ENCODE results near the gene LY86.
A peak's percentile ranks its signal among the peaks of the same experiment; 100 is the strongest.
"Not testable (repeated sequence)": the region's sequence is repeated elsewhere in the genome, so short reads cannot be mapped to it uniquely, and the experiment has no call there.

The LY86 gene

DNA sequence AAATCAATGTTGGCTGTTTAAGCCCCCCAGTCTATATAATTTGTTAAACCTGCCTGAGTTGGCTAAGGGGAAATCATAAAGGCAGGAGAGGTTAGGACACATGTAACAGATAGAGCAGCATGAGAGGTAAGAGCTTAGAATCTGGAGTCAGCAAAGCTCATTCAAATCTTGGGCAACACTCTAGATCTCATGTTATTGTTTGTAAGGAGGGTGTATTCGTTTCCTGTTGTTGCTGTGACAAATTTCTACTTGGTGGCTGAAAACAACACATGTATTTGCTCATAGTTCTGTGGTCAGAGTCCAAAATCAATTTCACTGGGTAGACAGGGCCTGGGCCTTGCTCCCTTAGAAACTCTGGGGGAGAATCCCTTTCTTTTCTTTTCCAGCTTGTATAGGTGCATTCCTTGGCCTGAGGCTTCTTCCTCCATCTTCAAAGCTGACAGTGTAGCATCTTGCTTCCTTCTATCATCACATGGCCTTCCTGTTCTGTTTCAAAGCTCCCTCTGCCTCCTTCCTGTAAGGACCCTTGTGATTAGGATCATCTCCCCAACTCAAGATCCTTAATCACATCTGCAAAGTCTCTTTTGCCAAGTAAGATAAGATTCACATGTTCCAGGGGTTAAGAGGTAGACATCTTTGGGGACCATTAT, 4.4 kb downstream of the LY86 start:
- DNase-seq (ENCODE audit: low read depth, low spot score), result no peak
- no peak overlapping the region for H3K4me3 ChIP-seq (ENCODE audit: low read length)

DNA sequence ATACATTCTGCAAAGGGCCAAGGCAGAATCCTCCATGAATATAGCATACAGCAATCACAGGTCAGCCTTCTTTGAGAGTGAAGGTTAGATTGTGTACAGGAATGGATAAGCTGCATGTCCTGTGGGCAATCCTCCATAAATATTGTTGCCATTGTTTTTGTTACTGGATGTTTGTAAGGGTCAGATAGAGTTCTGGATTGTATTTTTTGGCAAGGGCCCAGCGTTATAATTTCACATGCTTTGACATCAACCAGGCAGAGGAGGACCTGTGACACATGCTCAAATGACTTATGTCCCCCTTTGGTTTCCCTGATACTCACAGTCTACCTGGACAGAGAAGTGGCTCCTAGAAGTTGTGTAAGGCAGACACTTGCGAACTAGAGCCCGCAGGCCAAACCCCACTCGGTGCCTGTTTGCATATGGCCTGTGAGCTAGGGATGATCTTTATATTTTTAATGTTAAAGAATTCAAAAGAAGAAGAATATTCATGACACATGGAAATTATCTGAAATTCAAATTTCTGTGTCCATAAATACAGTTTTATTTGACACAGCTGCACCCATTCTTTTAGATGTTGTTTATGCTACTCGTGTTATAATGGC, 5.4 kb downstream of the LY86 start:
- H3K4me3 ChIP-seq (ENCODE audit: low read length), result no peak overlapping the region
- no peak for DNase-seq (ENCODE audit: low read depth, low spot score)

DNA sequence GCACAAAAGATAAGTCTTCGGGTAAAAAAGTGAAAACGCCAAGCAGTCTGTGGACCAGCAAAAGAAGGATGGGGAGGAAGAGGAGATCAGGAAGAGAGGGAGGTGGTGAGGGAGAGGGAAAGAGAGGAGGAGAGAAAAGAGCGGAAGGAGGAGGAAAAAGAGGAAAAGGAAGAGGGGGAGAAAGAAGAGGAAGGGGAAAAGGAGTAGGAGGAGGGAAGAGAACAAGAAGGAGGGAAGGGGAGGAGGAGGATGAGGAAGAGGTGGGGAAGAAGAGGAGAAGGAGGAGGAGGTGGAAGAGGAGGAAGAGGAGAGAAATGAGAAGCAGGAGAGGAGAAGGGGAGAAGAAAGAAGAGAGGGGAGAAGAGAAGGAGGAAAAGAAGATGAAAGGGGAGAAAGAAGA, 6.5 kb downstream of the LY86 start:
- H3K4me3 ChIP-seq (ENCODE audit: low read length), result no peak overlapping the region
- no peak for DNase-seq (ENCODE audit: low read depth, low spot score)

DNA sequence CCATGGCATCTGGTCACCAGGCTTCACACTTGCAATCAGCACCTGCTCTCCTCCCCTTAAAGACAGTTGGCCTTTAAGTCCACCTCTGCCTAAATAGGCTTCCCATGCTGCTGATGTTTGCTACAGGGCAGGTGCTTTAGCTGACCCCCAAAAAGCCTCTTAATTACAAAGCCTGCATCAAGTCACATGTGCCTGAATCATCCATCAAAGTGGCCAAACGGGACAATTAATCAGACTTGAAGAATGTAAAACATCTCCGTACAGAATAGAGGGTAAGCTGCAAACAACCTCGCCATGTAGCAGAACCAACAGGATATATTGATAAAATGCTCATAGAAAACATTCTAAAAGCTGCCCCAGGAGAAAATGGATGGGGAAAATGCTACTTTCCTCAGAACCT, 7.4 kb downstream of the LY86 start:
- no peak overlapping the region for H3K4me3 ChIP-seq (ENCODE audit: low read length)
- DNase-seq (ENCODE audit: low read depth, low spot score), result no peak

DNA sequence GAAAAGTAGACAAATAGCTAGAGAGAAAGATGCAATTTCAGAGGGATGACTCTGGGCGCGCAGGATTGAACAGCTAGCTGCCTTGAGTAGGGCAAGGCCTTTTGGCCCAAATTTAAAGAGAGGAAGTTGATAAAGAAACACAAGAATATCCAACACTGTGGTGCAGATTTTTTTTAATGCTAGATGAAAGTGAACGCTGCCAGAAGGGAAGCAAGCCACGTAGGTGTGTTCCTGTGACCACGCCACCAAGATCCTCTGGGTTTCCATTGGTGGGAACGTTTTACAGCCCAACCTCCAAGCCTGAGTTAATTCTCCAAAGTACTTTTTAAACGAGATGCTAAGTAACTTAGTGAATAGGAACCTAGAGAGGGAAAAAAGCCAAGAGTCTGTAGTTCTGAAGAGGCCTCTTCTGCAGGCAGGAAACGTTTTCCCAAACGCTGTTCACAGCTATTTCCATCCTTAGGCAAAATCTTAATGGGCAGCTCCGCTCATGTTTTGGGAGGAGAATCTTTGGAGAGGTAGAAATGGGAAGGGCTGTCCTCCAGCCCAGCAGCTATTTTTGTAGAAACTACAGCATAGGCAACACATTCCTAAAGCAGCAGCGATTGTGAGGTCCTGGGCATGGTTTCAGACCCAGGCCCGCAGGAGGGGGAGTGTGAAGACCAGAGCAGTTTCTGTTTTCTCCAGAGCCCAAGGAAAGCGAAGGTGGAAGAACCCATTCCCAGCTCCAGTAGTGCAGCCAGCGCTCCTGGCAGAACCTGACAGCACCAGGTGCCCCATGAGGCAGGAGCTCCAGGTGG, 8.2 kb downstream of the LY86 start:
- no peak for DNase-seq (ENCODE audit: low read depth, low spot score)
- H3K4me3 ChIP-seq (ENCODE audit: low read length), result no peak overlapping the region

DNA sequence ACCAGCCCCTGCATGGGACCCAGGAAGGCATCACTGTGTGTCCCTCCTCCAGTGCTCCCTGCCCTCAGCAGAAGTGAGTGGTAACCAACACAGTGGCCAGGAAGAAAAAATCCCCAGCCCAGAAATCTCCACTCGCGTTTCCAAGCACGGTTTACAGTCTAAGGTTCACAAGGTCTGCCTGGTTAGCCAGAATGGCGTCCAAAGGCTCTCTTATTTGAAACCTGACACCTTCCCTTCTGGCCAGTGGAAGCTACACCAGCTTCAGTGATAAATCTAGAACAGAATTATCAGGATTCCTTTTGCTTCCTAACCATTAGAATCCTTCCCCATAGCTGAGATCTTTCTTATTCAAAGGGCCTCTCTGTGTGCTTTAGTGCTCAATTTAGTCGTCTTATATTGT, 9.2 kb downstream of the LY86 start:
- DNase-seq (ENCODE audit: low read depth, low spot score), result no peak
- no peak overlapping the region for H3K4me3 ChIP-seq (ENCODE audit: low read length)

DNA sequence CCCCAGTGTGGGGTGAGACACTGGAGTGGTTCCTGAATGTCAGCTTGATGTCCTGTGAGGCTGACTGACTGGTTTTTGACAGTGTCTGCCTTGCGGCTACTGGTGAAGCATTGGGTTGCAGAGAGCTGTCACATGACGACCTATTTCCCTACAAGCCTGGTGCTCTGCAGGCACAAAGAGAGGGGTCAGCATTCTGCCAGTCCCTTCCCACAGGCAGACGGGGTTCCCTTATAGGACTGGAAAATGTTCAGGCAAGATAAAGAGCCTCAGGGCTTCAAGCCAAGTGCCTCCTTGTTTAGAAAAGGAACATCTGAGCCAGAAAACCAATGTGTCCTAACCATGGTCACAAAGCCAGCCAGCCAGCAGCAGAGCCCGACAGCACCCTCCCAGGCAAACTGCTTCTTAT, 11.0 kb downstream of the LY86 start:
- no peak for DNase-seq (ENCODE audit: low read depth, low spot score)
- H3K4me3 ChIP-seq (ENCODE audit: low read length), result no peak overlapping the region

DNA sequence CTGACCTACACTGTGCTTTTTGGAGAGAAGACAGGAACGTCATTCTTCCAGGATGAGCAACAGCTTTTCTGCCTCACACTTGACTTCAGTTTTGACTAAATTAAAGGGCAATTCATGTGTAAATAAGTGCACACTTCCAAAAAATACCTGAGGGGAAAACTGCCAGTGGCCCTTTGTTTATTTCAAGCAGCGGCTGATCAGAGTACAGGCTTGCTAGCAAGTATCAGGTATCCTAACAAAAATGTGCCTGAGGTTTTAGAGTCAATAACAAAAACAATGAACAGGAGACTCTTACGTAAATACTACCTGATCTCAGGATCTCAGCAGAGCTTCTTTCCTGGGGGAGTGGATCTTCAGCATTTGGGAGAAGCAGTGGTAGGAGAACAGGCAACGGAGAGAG, 12.4 kb downstream of the LY86 start:
- DNase-seq (ENCODE audit: low read depth, low spot score), result no peak
- H3K4me3 ChIP-seq (ENCODE audit: low read length), result no peak overlapping the region

DNA sequence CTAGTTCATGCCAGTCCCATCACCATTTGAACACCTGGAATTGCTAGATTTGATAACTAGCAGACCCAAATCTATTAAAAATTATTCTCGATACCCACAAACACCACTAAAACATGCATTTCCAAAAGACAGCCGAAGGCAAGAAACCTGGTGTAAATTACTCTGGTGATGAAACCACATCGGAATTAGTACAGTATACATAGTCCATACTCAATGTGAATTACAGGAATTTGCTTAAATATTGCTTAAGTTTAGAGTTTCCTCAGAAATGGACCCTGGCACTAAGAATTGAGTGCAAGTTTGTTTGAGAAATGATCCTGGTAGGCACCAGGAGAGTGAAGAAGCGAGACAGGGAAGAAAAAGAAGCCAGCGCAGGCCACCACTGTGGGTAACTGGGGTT, 13.7 kb downstream of the LY86 start:
- DNase-seq (ENCODE audit: low read depth, low spot score), result no peak

DNA sequence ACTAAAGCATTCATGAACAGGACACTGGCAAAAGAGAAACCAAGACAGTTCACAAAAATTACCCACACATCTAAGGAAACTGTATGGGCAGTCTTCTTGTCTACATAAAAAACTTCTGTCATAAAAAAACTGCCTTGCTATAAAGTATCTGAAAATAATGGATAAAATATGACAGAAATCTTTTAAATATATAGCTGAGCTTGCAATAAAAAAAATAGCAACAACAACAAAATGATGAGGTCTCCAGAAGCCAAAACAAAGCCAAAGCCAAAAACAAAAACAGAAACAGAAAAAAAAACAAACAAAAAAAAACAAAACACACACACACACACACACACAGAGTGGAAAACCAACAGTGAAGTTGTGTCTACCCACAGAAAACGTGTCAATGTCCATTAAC, 14.8 kb downstream of the LY86 start:
- no peak overlapping the region for H3K4me3 ChIP-seq (ENCODE audit: low read length)
- DNase-seq (ENCODE audit: low read depth, low spot score), result no peak

More for the DNA sequence above, 13.7 kb downstream of the LY86 start:
- H3K4me3 ChIP-seq (ENCODE audit: low read length), result no peak overlapping the region

DNA sequence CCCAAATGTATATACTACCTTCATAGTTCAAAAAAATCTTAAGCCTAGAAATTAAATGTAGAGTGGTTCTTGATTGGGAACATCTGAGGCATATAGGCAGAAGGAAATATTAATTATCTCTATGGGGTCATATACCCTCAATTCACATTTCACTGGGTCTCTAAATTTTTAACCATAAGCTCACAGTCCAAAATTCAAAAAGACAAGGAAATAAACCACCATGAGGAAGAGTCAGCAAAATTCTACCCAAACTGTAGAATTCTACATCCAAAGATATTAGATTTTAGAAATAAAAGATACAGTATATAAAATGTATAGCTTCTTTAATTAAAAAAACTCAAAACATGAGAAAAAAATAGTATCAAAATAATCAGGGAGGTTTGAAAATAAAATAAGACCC, 15.5 kb downstream of the LY86 start:
- no peak for DNase-seq (ENCODE audit: low read depth, low spot score)
- H3K4me3 ChIP-seq (ENCODE audit: low read length), result no peak overlapping the region

DNA sequence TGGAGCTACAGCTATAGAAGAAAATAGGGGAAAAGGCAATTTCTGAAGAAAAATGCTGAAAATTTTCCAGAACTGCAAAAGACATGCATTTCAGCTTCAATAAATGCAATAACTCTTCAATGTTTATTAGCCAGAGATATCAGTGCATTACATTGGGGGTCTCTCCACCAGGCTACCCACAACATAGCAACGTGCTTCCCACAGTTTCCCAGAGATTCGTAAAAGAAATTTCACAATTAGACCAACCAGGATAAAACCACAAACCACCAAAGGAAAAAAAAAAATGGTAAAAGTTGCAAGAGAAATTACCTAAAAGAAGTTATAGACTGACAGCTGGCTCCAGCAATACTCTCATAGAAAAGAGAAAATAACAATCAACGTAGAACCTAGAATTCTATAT, 16.0 kb downstream of the LY86 start:
- peak; percentile 31 for DNase-seq (ENCODE audit: low read depth, low spot score)
- H3K4me3 ChIP-seq (ENCODE audit: low read length), result no peak overlapping the region

DNA sequence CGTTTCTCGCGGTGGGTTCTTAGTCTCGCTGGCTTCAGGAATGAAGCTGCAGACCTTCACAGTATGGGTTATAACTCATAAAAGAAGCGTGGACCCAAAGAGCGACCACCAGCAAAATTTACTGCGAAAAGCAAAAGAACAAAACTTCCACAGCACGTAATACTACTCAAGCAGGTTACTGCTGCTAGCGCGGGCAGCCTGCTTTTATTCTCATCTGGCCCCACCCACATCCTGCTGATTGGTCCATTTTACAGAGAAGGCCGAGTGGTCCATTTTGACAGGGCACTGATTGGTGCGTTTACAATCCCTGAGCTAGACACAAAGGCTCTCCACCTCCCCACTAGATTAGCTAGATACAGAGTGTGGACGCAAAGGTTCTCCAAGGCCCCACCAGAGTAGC, 17.4 kb downstream of the LY86 start:
- H3K4me3 ChIP-seq (ENCODE audit: low read length), result no peak overlapping the region
- no peak for DNase-seq (ENCODE audit: low read depth, low spot score)

DNA sequence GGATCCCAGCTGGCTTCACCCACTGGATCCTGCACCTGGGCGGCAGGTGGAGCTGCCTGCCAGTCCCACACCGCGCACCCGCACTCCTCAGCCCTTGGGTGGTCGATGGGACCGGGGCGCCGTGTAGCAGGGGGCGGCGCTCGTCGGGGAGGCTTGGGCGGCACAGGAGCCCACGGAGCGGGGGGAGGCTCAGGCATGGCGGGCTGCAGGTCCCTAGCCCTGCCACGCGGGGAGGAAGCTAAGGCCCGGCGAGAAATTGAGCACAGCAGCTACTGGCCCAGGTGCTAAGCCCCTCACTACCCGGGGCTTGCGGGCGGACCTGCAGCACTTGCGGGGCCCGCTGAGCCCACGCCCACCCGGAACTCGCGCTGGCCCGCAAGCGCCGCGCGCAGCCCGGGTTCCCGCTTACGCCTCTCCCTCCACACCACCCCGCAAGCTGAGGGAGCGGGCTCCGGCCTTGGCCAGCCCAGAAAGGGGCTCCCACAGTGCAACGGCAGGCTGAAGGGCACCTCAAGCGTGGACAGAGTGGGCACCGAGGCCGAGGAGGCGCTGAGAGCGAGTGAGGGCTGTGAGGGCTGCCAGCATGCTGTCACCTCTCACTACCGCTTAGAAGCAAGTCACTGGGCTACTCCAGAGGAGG, 18.0 kb downstream of the LY86 start:
- not testable (repeated sequence) for DNase-seq (ENCODE audit: low read depth, low spot score); H3K4me3 ChIP-seq (ENCODE audit: low read length)

DNA sequence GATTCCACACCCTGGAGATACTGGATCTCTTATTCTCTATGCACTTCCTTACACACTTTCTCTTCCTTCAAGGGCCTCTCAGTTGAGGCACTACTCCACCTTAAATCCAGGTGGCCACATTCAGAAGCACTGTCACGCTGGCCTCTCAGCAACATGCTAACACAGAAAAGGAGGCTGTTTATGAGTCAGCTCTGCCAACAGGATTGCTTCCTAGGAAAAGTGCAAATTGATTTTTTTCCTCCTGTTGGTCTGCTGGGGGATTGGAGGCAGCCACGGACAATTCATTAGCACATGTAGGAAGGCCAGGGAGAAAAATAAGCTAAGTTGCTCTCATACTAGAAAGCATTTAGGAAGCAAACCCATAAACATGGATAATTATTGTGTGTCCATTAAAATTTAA, 20.9 kb downstream of the LY86 start:
- H3K4me3 ChIP-seq (ENCODE audit: low read length), result no peak overlapping the region
- DNase-seq (ENCODE audit: low read depth, low spot score), result no peak

DNA sequence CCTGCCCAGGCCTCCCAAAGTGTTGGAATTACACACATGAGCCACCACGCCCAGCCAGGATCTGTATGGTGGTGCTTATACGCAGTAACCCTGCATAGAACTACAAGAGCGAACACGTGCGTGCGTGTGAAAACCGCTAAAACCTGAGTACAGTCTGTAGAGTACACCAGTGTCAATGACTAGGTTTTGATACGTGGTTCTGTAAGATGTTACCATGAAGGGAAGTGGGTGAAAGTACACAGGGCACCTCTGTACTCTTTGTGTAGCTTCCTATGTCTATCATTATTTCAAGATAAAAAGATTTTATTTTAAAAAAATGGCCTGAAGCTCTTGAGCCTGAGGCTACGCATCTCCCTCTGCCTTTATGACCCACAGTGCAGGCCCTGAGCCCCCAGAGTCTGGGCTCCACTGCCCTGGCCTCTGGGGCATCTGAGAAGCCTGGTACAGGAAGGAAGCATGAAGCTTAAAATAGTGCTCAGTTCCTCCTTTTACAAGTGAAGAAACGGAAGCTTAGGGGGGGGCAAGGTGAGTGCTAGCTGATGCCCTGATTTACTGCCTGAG, 21.6 kb downstream of the LY86 start:
- DNase-seq (ENCODE audit: low read depth, low spot score), result peak; percentile 39
- H3K4me3 ChIP-seq (ENCODE audit: low read length), result no peak overlapping the region

DNA sequence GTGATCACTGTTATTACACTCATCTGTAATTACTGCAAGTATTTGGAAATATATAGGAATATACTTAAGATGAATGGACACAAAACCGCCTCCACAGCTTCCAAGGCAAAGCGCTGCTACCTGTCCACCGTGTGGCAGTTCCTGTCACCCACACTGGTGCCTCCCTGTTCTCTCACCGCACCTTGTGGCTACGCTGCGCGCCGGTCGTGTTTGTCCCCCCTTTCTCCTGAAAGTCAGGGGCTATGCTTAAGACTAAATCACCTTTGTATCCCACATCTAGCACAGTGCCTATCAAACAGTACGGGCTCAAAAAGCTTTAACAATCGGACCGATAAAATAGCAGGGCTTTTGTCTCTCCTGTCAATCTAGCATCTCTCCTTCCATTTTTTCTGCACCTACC, 23.0 kb downstream of the LY86 start:
- DNase-seq (ENCODE audit: low read depth, low spot score), result no peak
- no peak overlapping the region for H3K4me3 ChIP-seq (ENCODE audit: low read length)

DNA sequence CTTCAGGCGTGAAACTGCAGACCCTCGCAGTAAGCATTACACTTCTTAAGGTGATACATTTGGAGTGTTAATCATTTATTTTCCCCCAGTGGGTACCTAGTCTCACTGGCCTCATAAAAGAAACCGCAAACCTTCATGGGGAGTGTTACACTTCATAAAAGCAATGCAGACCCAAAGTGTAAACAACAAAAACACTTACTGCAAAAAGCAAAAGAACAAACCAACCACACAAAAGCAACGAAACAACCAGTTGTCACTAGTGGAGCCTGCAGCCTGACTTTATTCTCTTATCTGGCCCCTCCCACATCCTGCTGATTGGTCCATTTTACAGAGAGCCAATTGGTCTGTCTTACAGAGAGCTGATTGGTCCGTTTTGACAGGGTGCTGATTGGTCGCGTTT, 23.8 kb downstream of the LY86 start:
- H3K4me3 ChIP-seq (ENCODE audit: low read length), result no peak overlapping the region
- DNase-seq (ENCODE audit: low read depth, low spot score), result no peak

DNA sequence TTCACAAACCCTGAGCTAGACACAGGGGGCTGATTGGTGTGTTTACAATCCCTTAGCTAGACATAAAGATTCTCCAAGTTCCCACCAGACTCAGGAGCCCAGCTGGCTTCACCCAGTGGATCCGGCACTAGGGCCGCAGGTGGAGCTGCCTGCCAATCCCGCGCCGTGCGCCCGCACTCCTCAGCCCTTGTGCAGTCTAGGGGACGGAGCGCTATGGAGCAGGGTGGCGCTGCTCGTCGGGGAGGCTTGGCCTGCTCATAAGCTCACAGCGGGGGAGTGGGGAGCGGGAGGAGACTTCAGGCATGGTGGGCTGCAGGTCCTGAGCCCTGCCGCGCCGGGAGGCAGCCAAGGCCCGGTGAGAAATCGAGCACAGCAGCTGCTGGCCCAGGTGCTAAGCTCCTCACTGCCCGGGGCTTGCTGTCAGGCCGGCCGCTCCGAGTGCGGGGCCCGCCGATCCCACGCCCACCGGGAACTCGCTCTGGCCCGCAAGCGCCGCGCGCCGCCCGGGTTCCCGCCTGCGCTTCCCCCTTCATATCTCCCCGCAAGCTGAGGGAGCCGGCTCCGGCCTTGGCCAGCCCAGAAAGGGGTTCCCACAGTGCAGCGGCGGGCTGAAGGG, 24.7 kb downstream of the LY86 start:
- not testable (repeated sequence) for H3K4me3 ChIP-seq (ENCODE audit: low read length); DNase-seq (ENCODE audit: low read depth, low spot score)
